ENCODE measurements around the gene MARS1.
"Not testable (repeated sequence)": the region's sequence is repeated elsewhere in the genome, so short reads cannot be mapped to it uniquely, and the experiment has no call there.

Gene MARS1

GRCh38 chr12:57491393-57492280, 3.8 kb downstream of the MARS1 start:
- no peak for DNase-seq (ENCODE audit: low read depth)
- no peak for TF ChIP-seq CTCF (IDR thresholded peaks at IDR 0.05; ENCODE audit: insufficient read depth, low read depth, low read length, missing control alignments)
- no peak overlapping the region for H3K4me3 ChIP-seq (ENCODE audit: low read length)

GRCh38 chr12:57495051-57495701, 7.3 kb downstream of the MARS1 start:
- DNase-seq (ENCODE audit: low read depth); H3K4me3 ChIP-seq (ENCODE audit: low read length): not testable (repeated sequence)

GRCh38 chr12:57496822-57497221, 9.0 kb downstream of the MARS1 start:
- TF ChIP-seq CTCF (IDR thresholded peaks at IDR 0.05; ENCODE audit: insufficient read depth, low read depth, low read length, missing control alignments) = no peak
- H3K4me3 ChIP-seq (ENCODE audit: low read length) = no peak overlapping the region
- no peak for DNase-seq (ENCODE audit: low read depth)

- DNase-seq (ENCODE audit: low read depth) = no peak
- no peak overlapping the region for H3K4me3 ChIP-seq (ENCODE audit: low read length)
- TF ChIP-seq CTCF (IDR thresholded peaks at IDR 0.05; ENCODE audit: insufficient read depth, low read depth, low read length, missing control alignments) = no peak
Measured at GRCh38 chr12:57497223-57498131, 9.6 kb downstream of the MARS1 start.

GRCh38 chr12:57498132-57498502, 10.2 kb downstream of the MARS1 start:
- no peak for TF ChIP-seq CTCF (IDR thresholded peaks at IDR 0.05; ENCODE audit: insufficient read depth, low read depth, low read length, missing control alignments)
- H3K4me3 ChIP-seq (ENCODE audit: low read length) = no peak overlapping the region
- no peak for DNase-seq (ENCODE audit: low read depth)

GRCh38 chr12:57498571-57498970, 10.7 kb downstream of the MARS1 start:
- no peak overlapping the region for H3K4me3 ChIP-seq (ENCODE audit: low read length)
- TF ChIP-seq CTCF (IDR thresholded peaks at IDR 0.05; ENCODE audit: insufficient read depth, low read depth, low read length, missing control alignments) = no peak

GRCh38 chr12:57500213-57500612, 12.3 kb downstream of the MARS1 start:
- DNase-seq (ENCODE audit: low read depth) = no peak
- H3K4me3 ChIP-seq (ENCODE audit: low read length) = no peak overlapping the region
- TF ChIP-seq CTCF (IDR thresholded peaks at IDR 0.05; ENCODE audit: insufficient read depth, low read depth, low read length, missing control alignments) = no peak

More at GRCh38 chr12:57498571-57498970, 10.7 kb downstream of the MARS1 start:
- no peak for DNase-seq (ENCODE audit: low read depth)

- not testable (repeated sequence) for H3K4me3 ChIP-seq (ENCODE audit: low read length); DNase-seq (ENCODE audit: low read depth)
Measured at GRCh38 chr12:57502311-57502969, 14.6 kb downstream of the MARS1 start.

GRCh38 chr12:57506541-57506940, 18.7 kb downstream of the MARS1 start:
- H3K4me3 ChIP-seq (ENCODE audit: low read length); DNase-seq (ENCODE audit: low read depth): not testable (repeated sequence)

GRCh38 chr12:57507796-57508195, 19.9 kb downstream of the MARS1 start:
- H3K4me3 ChIP-seq (ENCODE audit: low read length); DNase-seq (ENCODE audit: low read depth): not testable (repeated sequence)
